BE2C (cell line): ENCODE results near the gene AMDHD2.

Experiments used
- DNase-seq: peaks from one replicate; pipeline ENCODE4 v3.0.0-alpha.2; 2020
- H3K27me3 ChIP-seq: fragments of 250-450 bp; sonication (Bioruptor Pico); 2 replicates; pipeline ENCODE4 v1.5.1; 2020; ENCODE audit warnings: mild to moderate bottlenecking
- H3K36me3 ChIP-seq: fragments of 250-450 bp; sonication (Bioruptor Pico); 2 replicates; pipeline ENCODE4 v1.5.1; 2020; ENCODE audit warnings: mild to moderate bottlenecking
- H3K4me1 ChIP-seq: fragments of 250-450 bp; sonication (Bioruptor Pico); 2 replicates; pipeline ENCODE4 v1.5.1; 2020
- H3K4me3 ChIP-seq: 2 replicates; pipeline ENCODE4 v1.5.1; 2011; ENCODE audit warnings: low read depth, low read length
- H3K9me3 ChIP-seq: fragments of 250-450 bp; sonication (Bioruptor Pico); 2 replicates; pipeline ENCODE4 v1.5.1; 2020
- TF ChIP-seq, protein P1 (sequence below): IDR thresholded peaks from 2 replicates; pipeline ENCODE4 v1.5.1; 2012; ENCODE audit warnings: mild to moderate bottlenecking, low read depth, low read length

The AMDHD2 gene

DNA sequence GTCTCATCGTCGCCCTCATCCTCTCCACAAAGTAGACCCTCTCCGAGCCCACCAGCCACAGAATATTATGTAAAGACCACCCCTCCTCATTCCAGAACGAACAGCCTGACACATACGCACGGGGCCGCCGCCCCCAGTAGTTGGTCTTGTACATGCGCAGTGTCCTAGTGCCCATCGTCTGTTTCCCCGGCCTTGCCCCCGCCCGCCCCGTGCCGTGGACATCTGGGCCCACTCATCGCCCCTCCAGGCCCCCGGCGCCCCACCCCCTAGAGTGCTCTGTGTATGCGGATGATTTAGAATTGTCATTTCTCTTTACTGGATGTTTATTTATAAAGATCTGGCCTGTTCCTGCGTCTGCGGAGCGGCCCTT, 475 bp upstream of the AMDHD2 start:
- H3K27me3 ChIP-seq = no peaks in the 10 kb centered on the region
- no peak for DNase-seq
- TF ChIP-seq, protein P1, sequence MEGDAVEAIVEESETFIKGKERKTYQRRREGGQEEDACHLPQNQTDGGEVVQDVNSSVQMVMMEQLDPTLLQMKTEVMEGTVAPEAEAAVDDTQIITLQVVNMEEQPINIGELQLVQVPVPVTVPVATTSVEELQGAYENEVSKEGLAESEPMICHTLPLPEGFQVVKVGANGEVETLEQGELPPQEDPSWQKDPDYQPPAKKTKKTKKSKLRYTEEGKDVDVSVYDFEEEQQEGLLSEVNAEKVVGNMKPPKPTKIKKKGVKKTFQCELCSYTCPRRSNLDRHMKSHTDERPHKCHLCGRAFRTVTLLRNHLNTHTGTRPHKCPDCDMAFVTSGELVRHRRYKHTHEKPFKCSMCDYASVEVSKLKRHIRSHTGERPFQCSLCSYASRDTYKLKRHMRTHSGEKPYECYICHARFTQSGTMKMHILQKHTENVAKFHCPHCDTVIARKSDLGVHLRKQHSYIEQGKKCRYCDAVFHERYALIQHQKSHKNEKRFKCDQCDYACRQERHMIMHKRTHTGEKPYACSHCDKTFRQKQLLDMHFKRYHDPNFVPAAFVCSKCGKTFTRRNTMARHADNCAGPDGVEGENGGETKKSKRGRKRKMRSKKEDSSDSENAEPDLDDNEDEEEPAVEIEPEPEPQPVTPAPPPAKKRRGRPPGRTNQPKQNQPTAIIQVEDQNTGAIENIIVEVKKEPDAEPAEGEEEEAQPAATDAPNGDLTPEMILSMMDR = no peak
- H3K4me1 ChIP-seq = peaks cover 3% of the 10 kb centered on the region; the same call in 1 of the 2 replicates
- peaks cover 28% of the 10 kb centered on the region for H3K36me3 ChIP-seq
- H3K4me3 ChIP-seq = peak overlapping the region; percentile 9; the same call in 1 of the 2 replicates
- no peaks in the 10 kb centered on the region for H3K9me3 ChIP-seq

GRCh38 chr16:2520784-2521531, 787 bp downstream of the AMDHD2 start:
- peak overlapping the region; percentile 73 for H3K4me3 ChIP-seq
- H3K4me1 ChIP-seq = peaks cover 3% of the 10 kb centered on the region; the same call in 1 of the 2 replicates
- no peaks in the 10 kb centered on the region for H3K27me3 ChIP-seq
- TF ChIP-seq, protein P1 = no peak
- H3K9me3 ChIP-seq = no peaks in the 10 kb centered on the region
- DNase-seq = no peak
- peaks cover 32% of the 10 kb centered on the region for H3K36me3 ChIP-seq

- no peaks in the 10 kb centered on the region for H3K27me3 ChIP-seq
- no peak for DNase-seq
- no peak overlapping the region for H3K4me3 ChIP-seq
- H3K9me3 ChIP-seq = no peaks in the 10 kb centered on the region
- TF ChIP-seq, protein P1 = no peak
- H3K4me1 ChIP-seq = peaks cover 3% of the 10 kb centered on the region; the same call in 1 of the 2 replicates
- peaks cover 39% of the 10 kb centered on the region for H3K36me3 ChIP-seq
Measured at GRCh38 chr16:2523801-2524231, 3.6 kb downstream of the AMDHD2 start.

DNA sequence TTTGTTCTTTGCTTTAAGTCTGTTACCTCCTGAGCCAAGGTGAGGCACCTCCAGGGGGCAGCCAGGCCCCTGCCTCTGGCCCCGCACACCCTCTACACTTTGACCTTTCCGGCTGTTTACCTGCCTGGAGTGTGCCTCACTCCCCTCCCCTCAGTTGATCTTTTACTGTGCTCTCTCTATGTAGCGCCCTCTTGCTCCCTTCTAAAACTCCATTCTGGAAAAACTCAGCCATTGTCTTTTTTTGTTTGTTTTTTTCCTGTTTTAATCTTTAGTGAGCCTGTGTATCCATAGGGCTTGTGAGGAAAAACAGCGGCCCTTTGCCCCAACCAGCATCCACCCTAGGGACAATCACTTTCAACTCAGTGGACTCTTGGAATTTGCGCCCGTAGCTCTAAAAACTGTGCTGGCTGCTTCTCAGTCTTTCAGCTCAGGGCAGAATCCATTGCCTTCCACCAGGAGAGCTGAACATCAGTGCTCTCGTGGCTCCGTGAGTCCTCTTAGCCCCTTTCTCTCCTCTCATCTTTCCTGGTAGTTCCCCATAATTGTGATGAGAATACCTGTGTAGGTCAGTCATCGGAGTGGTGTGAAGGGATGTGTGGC, 4.3 kb downstream of the AMDHD2 start:
- no peak for DNase-seq
- Histone ChIP-seq H3K4me1 (peaks cover 1% of the 10 kb centered on the region; the same call in 1 of the 2 replicates), H3K9me3 (no peaks in the 10 kb centered on the region), H3K4me3 (no peak overlapping the region), H3K36me3 (peaks cover 41% of the 10 kb centered on the region), H3K27me3 (no peaks in the 10 kb centered on the region)
- TF ChIP-seq, protein P1 = no peak

DNA sequence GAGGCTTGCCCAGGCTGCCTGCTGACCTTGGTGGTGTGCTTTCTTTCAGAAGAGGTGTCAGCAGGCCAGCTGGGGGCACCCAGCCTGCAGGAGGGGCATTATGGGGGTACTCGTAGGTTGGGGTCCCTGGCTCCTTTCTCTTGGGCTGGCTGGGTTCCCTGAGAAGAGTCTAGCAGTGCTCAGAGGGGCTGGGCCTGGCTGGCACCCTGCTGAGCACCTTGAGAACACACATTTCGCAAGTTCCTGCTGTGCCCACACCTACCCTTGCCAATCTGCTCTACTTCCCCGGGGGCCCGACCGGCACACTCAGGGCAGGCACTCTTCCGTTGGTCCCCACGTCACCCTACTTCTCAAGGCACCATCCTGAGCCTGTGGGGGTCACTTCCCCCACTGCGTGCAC, 6.0 kb downstream of the AMDHD2 start:
- DNase-seq = no peak
- no peaks in the 10 kb centered on the region for H3K27me3 ChIP-seq
- no peaks in the 10 kb centered on the region for H3K9me3 ChIP-seq
- H3K4me1 ChIP-seq = no peaks in the 10 kb centered on the region
- TF ChIP-seq, protein P1 = no peak
- H3K36me3 ChIP-seq = peaks cover 39% of the 10 kb centered on the region
- H3K4me3 ChIP-seq = no peak overlapping the region

DNA sequence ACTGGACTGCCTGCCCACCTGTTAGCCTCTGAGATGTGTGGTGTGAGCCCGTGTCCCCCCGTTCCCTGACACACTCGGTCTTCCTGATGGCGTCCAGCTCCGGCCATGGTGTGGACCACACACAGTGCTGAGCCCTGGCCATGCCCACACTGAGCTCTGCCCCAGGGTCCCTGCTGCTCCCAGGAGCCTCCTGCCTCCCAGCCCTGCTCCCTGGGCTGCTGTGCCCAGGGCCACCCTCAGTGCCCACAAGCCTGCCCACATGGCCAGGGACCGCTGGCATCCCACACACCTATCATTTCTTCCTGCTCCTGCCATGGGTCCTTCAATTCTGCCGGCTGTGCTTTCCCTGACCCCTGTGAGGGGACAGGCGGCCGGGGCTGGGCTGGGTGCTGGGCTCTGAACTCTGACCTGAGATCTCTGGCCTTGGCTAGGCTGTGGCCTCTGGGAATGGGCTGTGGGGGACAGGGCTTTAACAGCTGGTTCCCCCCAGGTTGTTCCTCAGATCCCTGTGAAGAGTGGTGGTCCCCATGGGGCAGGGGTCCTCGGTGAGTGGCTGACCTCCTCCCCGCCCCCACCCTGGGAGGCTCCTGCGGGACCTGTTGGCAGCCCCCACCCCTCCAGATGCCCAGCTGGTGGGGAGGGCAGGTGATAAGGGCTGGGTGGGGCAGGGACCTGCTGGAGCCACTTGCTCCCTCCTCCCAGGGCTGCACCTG, 7.1 kb downstream of the AMDHD2 start:
- Histone ChIP-seq H3K4me3 (no peak overlapping the region), H3K36me3 (peaks cover 39% of the 10 kb centered on the region), H3K27me3 (no peaks in the 10 kb centered on the region), H3K9me3 (no peaks in the 10 kb centered on the region), H3K4me1 (no peaks in the 10 kb centered on the region)
- TF ChIP-seq, protein P1 = no peak
- DNase-seq = no peak
